HG03045 (cell line): ENCODE data around the gene CDKAL1.

Experiments
- ATAC-seq: cut with Tn5 transposase; IDR thresholded peaks from one replicate; pipeline ENCODE4 v1.9.1; 2021; ENCODE audit warnings: mild to moderate bottlenecking, moderate library complexity; ENCODE audit not compliant: unreplicated experiment

CDKAL1 gene

DNA sequence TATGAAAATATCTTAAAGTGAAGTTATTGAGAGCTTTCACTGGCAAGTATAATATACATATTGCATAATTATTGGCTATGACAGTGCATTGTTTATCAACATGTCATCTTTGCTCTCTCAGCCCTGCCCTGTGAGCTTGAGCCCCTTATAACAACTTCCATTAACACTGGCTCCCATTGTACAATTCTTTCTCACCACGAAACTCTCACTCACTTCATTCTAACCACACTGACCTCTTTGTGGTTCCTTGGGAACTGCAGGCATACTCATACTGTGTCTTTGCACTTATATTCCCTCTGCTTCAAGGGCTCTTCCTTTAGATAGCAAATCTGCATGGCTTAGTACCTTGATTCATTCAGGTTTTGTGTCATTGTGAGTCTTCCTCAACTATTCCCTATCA, 411.8 kb downstream of the CDKAL1 start:
- peak; percentile 92 for ATAC-seq

DNA sequence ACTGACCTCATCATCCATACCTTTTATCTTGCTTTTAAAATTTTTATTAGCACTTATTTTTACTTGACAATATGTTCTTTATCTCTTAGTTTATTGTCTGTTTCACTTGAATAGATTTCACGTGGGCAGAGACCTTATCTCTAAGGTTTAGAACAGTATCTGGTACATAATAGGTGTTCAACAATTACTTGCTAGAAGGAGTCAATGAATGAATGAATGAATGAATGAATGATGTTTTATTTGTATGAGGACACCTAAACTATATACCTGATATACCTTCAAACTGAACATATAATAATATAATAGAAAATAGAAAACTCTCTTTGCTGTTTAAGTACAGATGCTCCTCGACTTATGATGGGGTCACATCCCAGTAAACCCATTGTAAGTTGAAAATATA, 412.6 kb downstream of the CDKAL1 start:
- no peak for ATAC-seq

DNA sequence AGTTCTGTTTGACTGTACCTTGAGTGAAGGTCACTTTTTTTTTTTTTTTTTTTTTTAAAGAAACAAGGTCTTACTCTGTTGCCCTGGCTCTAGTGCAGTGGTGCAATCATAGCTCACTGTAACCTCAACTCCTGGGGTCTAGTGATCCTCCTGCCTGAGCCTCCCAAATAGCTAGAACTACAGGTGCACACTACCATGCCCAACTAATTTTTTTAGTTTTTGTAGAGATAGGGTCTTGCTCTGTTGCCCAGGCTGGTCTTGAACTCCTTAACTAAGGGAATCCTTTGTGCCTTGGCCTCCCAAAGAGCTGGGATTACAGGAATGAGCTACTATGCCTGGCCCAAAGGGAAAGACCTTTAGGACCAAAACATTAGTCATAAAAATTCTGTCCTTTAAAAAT, 413.7 kb downstream of the CDKAL1 start:
- no peak for ATAC-seq

DNA sequence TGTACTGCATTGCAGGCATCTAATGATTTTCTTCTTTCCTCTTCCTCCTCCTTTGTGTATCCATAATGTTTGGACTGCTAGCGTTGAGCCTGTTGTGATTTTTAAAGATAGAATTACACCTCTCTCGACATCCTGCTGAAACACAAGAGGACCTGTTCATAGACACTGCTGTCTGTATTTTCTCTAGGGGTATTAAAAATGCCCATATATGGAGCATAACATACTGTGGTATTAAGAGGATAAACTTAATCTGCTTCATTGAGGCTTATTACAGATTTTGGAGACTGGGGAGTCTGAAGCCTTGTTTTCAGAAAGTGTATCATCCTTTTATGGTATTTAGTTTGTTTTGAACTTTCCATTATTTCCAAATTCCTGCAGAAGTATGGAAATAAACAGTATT, 414.3 kb downstream of the CDKAL1 start:
- ATAC-seq, result no peak

DNA sequence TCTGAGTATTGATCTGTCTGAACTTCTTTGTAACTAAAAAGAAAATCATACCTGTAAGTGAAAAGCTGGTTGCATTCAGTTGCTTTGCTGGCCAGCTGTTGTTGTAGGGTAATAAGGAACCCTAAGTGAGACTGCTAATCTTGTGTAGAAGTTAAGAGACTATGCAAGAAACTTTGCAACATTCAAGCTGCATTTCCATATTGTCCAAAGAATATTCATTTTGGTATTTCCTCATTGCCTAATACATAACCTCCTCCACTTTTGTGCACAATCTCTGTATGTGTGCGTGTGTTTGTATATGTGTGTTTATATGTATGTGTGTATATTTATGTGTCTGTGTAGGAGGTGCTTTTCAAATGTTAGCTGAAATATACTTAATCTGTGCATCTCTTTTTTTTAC, 414.9 kb downstream of the CDKAL1 start:
- ATAC-seq, result no peak

DNA sequence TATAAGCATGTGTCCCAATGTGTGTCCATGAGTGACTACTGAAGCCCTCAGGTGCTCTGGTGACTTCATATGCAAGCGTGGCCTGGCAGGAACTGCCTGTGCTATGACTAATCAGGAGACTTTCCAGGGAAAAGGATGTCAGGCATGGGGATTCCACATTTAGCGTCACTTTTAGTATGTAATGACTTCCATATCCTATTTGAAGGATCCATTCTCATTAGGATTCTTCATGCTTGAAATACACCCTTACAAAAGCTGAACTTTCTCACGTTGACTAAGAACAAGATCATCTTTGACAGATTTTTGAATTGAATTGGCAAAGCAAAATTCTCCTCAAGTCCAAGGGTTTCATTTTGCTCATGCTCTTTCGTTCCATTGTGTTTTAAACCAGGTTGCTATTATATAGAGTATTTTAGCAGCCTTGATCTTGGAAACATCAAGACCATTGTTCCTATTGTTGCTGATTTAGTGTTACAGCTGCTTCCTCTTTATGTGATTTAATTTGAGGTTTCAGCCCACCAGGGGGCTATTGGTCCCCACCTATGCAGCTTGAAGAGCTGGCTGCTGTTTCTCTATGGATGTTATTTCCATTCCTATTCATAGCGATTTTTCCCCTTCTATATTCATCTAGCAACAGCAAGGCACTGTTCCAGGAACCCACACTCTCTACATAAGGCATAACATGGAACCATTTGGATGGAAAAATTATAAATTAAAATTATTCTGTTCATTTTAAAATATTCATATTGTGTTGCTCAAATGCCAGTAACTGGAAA, 418.6 kb downstream of the CDKAL1 start:
- ATAC-seq, result no peak

DNA sequence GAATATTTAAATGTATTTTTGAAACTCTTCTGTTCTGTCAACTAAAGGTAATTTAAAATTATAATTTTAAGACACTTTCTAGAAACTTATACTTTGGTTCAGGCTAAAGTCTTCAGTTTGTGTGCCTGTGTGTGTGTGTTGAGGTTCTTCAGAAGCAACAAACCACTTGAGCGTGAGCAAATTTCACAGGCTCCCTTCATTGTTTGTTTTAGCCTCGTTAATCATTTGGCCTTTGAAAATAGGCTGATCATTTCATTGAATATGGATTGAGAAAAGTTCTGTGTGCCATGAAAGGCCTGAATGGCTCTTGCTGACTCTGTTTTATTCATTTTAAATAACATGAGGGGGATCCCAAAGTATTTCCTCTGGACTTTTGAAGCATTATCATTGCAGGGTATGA, 420.1 kb downstream of the CDKAL1 start:
- no peak for ATAC-seq

DNA sequence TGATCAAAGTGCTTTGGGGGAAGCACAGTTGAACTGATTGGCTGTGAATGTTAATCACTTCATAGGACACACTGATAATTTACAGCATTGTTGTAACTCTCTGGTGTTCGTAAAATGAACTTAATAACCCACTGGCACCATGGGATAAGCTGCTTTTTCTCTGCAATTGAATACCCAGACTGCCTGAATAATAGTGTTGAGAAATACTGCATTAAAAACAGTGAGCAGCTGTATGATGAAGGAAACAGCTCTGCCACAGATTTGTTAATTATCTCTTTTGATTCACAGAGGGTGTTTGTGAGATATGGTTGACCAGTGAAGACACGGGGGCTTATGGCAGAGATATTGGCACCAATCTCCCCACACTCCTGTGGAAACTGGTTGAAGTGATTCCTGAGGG, 420.9 kb downstream of the CDKAL1 start:
- no peak for ATAC-seq

DNA sequence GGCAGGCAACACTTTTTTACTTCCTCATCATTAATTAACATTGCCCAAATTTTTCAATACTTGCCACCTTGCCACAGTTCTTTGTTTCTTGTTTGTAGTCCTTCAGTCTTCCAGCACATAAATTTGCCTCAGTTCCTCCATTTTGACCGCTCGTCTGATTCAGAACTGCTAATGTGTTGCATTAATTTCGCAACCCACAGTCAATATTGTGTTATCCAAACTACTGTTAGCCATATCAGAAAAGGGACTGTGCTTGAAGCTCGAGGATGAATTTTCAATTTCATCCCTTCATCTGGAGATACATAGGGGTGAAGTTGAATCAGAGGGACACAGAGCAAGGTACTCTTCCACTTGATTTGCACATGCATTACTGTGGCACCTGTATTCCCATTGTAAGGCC, 421.5 kb downstream of the CDKAL1 start:
- ATAC-seq, result no peak

DNA sequence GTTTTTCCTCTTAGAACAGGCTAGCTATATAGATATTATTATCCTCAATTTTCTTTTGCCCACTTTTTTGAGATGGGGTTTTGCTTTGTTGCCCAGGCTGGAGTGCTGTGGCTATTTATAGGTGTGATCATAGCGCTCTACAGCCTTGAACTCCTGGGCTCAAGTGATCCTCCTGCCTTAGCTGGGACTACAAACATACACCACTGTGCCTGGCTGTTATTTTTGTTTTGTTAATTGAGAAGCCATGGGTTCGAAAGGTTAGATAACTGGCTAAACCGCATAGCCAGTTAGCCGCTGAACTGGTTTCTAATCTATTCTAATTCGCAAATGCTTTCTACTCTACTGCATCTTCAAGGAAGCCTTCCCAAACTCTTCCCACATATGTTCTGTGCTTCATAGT, 425.8 kb downstream of the CDKAL1 start:
- ATAC-seq, result no peak

DNA sequence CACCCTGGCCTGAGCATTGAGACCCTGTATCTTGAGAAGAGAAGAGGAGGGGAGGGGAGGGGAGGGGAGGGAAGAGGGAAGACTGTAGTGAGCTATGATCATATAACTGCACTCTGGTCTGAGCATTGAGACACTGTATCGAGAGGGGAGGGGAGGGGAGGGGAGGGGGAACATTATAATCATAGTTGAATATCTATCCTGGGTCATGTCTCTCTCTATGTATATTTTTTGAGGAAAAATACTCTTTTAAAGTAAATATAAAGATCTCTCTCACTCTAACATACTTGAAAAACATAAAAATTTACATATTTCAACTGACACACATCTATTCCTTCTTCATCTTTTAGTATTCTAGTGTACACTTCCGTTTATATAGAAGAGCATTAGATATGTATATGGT, 431.0 kb downstream of the CDKAL1 start:
- ATAC-seq, result no peak

DNA sequence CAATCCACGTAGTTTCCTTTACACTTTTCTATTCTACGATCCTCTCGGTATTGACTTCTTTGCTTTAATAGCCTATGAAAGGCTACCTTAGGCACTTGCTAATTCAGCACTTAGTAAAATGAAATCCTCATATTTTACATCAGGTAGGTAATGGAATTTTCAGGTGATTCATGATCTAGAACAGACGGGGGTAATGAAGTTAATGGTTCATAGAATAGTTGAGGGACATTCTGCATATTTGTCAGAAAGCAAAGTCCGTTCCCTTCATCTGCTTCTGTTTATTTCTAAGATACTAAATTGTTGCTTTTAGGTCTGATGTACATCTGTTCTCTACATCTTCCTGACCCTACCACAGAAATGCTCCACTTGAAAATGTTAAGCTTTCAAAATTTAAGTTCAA, 431.7 kb downstream of the CDKAL1 start:
- ATAC-seq, result no peak

DNA sequence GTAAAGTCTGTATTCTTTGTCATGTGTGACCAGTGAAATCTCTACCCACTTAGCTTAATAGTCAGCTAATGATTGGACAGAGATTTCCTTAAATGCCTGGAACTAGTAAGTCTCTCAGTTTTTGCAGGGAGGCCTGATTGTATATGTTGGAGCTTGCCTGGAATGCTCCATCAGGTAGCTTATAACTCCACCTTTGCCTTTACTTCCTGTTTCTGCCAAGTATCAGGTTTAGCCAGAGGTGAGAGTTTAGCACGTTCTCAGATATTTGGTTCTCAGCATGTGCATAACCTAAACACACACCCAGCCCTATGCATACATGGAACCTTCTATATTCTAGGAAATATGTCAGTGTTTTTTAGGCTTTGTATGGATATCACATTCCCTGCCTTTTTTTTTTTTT, 435.3 kb downstream of the CDKAL1 start:
- ATAC-seq, result no peak

DNA sequence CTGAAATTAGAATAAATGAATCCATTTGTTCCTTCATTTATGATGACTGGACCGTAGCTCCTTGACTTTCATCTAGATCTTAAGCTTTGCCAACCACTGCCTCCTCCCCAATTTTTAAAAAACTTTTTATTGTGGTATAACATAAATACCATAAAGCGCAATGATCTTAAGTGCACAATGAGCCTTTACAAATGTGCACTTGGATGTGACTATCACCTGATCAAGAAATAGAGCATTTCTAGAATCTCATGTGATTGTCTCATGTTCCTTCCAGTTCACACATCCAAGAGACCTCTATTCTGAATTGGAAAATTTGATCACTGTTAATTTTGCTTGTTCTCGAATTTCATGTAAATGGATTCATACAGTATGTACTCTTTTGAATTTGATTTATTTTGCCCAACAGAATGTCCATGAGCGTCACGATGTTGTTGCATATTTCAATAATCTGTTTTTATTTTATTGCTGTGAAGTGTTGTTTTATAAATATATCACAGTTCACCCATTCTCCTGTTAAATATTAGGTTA, 442.2 kb downstream of the CDKAL1 start:
- ATAC-seq, result no peak

DNA sequence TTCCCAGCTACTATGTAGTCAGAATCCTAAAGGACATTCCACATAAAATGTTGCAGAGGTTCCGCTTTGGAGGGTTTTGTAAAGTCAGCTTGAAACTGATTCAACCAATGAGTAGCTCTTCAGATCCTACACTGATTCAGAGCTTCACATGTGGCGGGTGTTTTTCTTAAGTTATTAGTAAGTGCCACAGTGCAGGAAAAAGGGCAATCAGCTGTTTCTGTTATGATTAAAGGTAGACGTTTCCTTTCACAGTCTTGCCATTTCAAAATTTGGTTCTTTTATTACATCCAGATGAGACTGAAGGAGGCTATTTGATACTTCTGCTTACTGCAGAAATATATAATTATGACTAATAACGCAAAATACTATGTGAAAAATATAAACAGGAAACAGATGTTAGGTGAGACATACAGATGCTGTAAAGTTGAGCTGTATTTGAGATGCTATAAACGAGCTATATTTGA, 443.9 kb downstream of the CDKAL1 start:
- peak; percentile 79 for ATAC-seq

DNA sequence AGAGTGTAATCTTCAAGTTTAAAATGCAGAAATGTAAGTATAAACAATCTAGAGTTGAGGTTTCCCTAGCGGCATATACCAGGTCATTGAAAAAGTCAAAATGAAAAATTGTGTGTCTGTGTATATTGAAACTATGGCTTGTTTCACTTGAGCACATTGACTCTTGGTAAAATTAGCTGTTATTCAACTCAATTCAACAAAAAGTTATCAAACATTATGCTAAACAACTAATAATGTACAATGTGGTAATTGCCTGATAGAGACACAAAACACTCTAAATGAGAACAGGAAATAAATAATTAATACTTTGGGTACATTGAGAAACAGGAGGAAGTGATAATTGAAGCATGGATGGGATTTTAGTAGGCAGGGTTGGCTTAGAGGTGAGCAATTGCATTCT, 444.8 kb downstream of the CDKAL1 start:
- ATAC-seq, result no peak

DNA sequence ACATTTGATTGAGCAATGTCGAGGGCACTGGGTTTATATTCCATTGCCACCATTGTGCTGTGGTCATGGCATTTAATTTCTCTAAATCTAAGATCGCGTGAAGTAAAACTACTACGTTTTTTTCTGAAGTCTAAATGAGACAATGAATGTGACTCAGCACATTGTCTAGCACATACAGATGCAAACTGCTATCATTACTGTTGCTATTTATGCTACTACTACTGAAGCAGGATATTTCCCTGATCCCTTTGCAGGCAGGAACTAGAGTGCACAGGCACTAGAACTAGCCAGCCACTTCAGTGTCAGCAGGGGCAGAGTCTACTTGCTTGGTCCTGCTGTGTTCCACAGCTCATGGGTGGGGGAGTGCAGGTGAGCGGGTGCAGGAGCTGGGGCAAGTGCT, 449.7 kb downstream of the CDKAL1 start:
- no peak for ATAC-seq

DNA sequence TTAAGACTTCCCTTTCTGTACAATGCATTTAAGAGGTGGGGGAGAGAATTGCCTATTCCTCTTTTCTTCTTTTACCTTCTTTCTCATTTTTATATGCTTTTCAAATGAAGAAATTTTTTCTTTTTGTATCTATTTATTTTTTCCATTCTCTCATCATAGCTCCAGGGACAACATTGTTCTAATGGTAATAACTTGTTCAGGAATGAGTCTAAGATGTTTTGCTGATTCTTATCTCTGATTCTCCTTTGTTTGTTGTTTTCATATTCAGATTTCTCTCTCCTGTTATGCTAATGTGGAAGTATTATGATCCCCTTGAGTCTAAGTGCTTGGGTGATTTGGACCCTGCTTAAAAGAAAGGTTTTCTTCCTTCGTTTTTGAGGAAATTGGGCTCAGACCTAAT, 451.6 kb downstream of the CDKAL1 start:
- ATAC-seq, result no peak

DNA sequence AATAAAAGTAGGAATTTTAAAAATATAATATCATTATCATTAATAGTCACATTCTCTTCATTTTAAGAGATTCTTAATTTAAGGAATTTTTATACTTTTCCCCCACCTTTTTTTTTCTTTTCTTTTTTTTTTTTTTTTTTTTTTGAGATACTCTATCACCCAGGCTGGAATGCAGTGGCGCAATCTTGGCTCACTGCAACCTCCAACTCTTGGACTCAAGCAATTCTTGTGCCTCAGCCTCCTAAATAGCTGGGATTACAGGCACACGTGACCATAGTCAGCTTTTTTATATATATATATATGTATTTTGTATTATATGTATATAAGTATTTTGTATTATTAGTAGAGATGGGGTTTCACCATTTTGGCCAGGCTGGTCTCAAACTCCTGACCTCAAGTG, 457.7 kb downstream of the CDKAL1 start:
- ATAC-seq, result no peak

DNA sequence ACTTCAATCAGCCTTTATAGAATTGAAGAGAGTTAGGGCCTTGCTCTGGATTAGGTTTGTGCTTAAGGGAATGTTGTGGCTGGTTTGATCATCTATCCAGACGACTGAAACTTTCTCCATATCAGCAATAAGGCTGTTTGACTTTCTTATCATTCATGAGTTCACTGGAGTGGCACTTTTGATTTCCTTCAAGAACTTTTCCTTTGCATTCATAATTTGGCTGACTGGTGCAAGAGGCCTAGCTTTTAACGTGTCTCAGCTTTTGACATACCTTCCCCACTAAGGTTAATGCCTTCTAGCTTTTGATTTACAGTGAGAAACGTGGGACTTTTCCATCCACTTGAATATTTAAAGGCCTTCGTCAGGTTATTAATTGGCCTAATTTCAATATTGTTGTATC, 461.8 kb downstream of the CDKAL1 start:
- no peak for ATAC-seq

DNA sequence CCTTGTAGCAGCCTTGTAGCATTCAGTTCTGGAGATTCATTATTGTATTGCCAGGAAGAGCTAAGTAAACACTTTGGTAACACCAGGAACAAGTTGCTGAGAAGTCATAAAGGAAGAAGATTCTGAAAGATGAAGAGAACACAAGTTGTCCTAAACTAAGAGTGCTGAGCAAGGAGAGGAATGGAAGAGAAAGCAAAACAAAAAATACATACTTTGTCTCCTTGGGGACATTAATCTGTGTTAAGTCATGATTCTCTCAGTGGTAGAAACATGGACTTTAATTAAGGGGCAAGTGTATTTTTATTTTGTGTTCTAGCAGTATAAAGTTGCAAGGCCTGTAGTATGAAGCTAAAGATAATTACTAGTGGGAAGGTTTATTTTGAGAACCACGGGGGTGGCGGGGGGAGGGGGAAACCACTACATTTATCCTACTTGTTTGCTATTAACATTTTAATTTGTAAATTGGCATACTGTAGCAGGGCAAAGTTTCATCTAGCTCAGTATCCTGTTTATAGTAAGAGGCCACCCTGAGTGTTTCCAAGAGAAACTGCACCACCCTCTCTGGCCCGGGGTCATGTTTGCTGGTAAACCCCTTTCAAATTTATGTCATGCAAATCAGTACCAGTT, 463.0 kb downstream of the CDKAL1 start:
- peak; percentile 49 for ATAC-seq

DNA sequence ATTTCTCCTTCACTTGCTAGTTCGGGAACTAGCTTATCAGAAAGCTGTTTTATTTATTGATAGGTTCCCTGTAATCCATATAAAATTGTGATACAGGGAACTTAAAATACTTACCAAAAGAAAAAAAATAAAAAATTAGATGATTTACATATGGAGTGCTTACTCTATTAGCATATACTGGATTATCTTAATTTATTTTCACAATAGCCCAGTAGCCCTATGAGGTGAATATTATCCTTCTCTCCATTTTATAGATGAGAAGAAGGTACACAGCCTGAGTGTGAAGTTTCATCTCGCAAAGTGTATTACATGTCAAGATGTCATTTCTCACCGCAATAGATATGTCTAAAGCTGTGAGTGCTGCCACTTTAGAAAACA, 463.5 kb downstream of the CDKAL1 start:
- no peak for ATAC-seq
